GM12875 (cell line): Measurements from ENCODE around the gene ZNF23.

ENCODE experiments used
- H3K4me3 ChIP-seq: one replicate; pipeline ENCODE4 v1.5.1; 2011; ENCODE audit warnings: low read depth, low read length, control low read depth
- CTCF ChIP-seq: IDR thresholded peaks from 2 replicates; pipeline ENCODE4 v1.5.1; 2011; ENCODE audit warnings: low read depth, mild to moderate bottlenecking, control low read depth, inconsistent platforms, low read length, moderate library complexity, borderline replicate concordance; ENCODE audit not compliant: insufficient read depth

Gene ZNF23

DNA sequence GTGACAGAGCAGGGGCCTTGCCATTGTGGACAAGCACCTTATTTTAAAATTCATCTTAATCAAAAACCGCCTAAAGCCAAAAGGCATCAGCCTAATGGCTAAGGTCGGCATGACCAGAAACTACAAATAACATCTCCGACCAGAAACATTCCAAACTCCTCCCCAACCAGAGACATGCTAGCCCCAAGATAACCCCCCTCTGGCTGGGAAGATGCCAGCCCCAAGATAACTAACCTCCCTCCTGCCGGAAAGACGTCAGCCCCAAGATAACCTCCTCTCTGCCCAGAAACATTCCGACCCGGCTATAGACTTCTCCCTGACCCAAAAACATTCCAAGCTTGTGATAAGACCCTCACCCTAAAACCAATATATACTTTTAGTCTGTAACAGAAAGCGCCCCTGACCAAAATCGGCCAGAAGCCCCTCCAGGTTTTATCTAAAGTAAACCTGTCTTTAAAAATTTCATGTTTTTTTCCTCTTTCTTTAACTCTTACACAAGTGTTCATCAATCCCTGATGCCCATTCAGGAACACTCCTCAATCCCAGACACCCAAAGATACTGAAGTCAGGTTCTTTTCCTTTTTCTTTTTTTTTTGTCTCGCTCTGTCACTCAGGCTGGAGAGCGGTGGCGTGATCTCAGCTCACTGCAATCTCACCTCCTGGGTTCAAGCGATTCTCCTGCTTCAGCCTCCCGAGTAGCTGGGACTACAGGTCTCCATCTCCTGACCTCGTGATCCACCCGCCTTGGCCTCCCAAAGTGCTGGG, 52.9 kb downstream of the ZNF23 start:
- H3K4me3 ChIP-seq: no peak overlapping the region
- TF ChIP-seq CTCF: no peak

DNA sequence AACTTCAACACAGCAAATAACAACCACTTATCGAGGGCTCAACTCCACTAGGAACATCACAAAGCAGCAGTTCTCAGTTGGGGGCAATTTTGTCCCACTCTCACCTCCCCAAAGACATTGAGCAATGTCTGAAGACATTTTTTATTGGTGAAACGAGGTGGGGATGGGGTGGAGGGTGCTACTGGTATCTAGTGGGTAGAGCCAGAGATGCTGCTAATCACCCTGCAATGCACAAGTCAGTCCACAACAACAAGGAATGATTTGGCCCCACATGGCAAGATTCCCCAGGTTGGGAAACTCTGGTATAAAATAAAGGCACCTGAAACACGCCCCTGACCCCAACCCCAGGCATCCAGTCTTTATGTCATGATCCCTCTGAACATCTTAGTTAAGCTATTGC, 53.5 kb downstream of the ZNF23 start:
- H3K4me3 ChIP-seq: no peak overlapping the region
- TF ChIP-seq CTCF: no peak

DNA sequence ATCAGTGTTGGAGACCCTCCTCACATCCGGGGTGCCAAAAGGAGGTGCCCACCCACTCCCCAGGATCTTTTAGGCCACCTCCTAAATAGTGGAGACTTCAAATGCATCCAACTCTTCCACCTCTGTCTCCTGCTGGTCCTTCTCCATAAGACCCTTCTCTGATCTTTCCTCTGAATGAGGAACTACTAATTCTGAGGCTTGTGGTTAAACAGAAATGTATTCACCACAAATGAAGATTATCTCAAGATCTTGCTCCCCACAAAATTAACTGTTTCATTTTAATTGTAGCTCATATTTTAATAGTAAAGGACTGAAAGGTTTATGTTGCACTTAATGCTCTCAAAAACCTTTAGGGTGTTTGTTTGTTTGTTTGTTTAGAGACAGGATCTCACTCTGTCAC, 54.3 kb downstream of the ZNF23 start:
- TF ChIP-seq CTCF: no peak
- no peak overlapping the region for H3K4me3 ChIP-seq

DNA sequence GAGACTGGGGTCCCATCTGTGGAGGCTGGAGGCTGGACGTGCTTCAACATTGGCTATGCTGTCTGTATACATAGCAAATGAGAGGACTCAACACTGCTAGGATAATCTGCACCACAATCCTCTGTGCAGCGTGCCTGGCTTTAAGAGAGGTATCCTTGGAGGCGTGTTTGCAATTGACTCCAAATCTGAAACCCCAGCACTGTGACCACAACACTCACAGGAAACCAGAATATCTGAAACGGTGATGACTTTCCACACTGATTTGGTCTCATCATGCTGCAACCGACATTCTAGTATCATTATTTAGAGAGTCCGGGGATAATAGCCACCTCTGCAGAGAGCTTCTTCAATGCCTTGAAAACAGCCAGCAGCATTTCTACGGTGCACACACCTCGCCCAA, 55.3 kb downstream of the ZNF23 start:
- H3K4me3 ChIP-seq: no peak overlapping the region

GRCh38 chr16:71406316-71406715, 55.7 kb downstream of the ZNF23 start:
- no peak for TF ChIP-seq CTCF
- H3K4me3 ChIP-seq: no peak overlapping the region

More for the DNA sequence above, 55.3 kb downstream of the ZNF23 start:
- TF ChIP-seq CTCF: no peak

DNA sequence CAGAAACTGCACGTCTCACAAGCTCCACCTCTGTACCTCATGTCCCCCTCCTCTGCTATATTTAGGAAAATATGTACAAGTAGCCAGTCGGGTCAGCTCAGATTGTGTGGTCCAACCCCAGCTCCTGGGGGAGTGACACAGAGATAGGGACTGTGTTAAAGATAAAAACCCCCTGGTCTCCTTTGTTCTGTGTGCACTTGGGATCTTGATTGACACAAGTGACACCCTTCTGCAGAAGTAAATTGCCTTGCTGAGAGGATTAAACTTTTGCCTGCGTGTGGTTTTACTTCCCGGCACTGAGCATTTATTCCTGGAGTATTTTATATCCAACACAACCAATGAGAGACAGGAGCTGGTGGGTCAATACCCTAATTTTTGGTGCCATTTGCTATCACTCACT, 57.7 kb downstream of the ZNF23 start:
- no peak for TF ChIP-seq CTCF
- H3K4me3 ChIP-seq: no peak overlapping the region

- H3K4me3 ChIP-seq: no peak overlapping the region
- no peak for TF ChIP-seq CTCF
Observed at GRCh38 chr16:71402674-71403073, 59.4 kb downstream of the ZNF23 start.
